DND-41 (cell line): ENCODE measurements around the gene PIGQ.

Source experiments
- EZH2 ChIP-seq: IDR thresholded peaks from 3 replicates; pipeline ENCODE4 v1.6.1; 2012; ENCODE audit warnings: borderline replicate concordance, low read depth, mild to moderate bottlenecking, moderate library complexity, low read length, inconsistent platforms; ENCODE audit not compliant: severe bottlenecking
- TF ChIP-seq, protein P1 (sequence below): IDR thresholded peaks from 2 replicates; pipeline ENCODE4 v1.5.1; 2012; ENCODE audit warnings: borderline replicate concordance, low read length, moderate library complexity, mild to moderate bottlenecking; ENCODE audit not compliant: poor library complexity, severe bottlenecking; ENCODE audit errors: extremely low read depth

DNA sequence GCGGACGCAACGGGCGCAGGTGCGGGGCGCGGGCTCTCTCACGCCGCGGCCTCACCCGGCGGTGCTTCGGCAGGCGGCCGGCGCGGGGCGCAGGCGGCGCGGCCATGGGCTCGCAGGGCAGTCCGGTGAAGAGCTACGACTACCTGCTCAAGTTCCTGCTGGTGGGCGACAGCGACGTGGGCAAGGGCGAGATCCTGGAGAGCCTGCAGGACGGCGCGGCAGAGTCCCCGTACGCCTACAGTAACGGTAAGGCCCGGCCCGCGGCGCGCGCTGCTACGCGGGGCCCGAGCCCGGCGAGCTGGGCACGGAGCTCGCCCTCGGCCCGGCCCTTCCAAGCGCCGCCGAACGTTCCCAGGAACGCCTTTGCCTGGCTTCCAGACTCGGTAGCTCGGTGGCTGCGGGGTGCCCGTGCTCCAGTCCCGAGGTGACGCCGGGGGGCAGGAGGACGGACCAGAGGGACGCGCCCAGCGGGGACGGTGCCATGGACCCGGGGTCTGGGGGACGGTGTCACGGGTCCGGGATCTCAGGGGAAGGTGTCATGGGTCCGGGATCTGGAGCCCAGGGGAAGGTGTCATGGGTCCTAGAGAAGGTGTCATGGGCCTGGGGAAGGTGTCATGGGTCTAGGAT is 20.5 kb downstream of the PIGQ start:
- TF ChIP-seq, protein P1, sequence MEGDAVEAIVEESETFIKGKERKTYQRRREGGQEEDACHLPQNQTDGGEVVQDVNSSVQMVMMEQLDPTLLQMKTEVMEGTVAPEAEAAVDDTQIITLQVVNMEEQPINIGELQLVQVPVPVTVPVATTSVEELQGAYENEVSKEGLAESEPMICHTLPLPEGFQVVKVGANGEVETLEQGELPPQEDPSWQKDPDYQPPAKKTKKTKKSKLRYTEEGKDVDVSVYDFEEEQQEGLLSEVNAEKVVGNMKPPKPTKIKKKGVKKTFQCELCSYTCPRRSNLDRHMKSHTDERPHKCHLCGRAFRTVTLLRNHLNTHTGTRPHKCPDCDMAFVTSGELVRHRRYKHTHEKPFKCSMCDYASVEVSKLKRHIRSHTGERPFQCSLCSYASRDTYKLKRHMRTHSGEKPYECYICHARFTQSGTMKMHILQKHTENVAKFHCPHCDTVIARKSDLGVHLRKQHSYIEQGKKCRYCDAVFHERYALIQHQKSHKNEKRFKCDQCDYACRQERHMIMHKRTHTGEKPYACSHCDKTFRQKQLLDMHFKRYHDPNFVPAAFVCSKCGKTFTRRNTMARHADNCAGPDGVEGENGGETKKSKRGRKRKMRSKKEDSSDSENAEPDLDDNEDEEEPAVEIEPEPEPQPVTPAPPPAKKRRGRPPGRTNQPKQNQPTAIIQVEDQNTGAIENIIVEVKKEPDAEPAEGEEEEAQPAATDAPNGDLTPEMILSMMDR, result no peak
- no peak for TF ChIP-seq EZH2
